ENCODE results near the gene SLC26A3.

SLC26A3 gene

GRCh38 chr7:107742678-107743566, 60.1 kb downstream of the SLC26A3 start:
- DNase-seq (ENCODE audit: extremely low spot score) = peak; percentile 40
- TF ChIP-seq SUZ12 (IDR thresholded peaks at IDR 0.05) = no peak
- peak; percentile 47; the same call in 1 of the 2 replicates for TF ChIP-seq PKNOX1 (IDR thresholded peaks at IDR 0.05)
- no peak; the same call in 1 of the 2 replicates for TF ChIP-seq L3MBTL2 (conservative IDR thresholded peaks at IDR 0.05)
- no peak for TF ChIP-seq FOXK2 (IDR thresholded peaks at IDR 0.05)
- TF ChIP-seq NFRKB (IDR thresholded peaks at IDR 0.05) = no peak
- TF ChIP-seq HDGF (IDR thresholded peaks at IDR 0.05; ENCODE audit: borderline replicate concordance) = no peak
- POLR2A ChIA-PET = interaction anchor here (0.6 to 2.0 kb wide), 21 partner anchors 8 to 574 kb away, joined by 3 to 15 read pairs (median 4); partner anchors contain the start of genes DLD and HBP1
- CTCF ChIA-PET = interaction anchor here (0.6 to 2.8 kb wide), 7 partner anchors 10 to 164 kb away, joined by 3 to 16 read pairs (median 4); no protein-coding TSS in a partner anchor

- TF ChIP-seq LEF1 (IDR thresholded peaks at IDR 0.05; ENCODE audit: borderline replicate concordance) (no peak), FOXM1 (IDR thresholded peaks at IDR 0.05; ENCODE audit: borderline replicate concordance) (no peak), FOXK2 (IDR thresholded peaks at IDR 0.05) (no peak), CTBP1 (IDR thresholded peaks at IDR 0.05; ENCODE audit: borderline replicate concordance) (no peak), ARNT (IDR thresholded peaks at IDR 0.05) (no peak), SUZ12 (IDR thresholded peaks at IDR 0.05) (no peak), BHLHE40 (IDR thresholded peaks at IDR 0.05; ENCODE audit: borderline replicate concordance) (no peak), ZNF384 (IDR thresholded peaks at IDR 0.05) (no peak), PKNOX1 (IDR thresholded peaks at IDR 0.05) (no peak), NFRKB (IDR thresholded peaks at IDR 0.05) (no peak), ELF4 (IDR thresholded peaks at IDR 0.05) (no peak), TARDBP (IDR thresholded peaks at IDR 0.05) (no peak)
- CTCF ChIA-PET = interaction anchor here (0.6 to 1.4 kb wide), 3 partner anchors 147 to 266 kb away, joined by 3 read pairs; no protein-coding TSS in a partner anchor
- POLR2A ChIA-PET = interaction anchor here (2.9 kb wide), 1 partner anchor 15 kb away, joined by 15 read pairs; no protein-coding TSS in a partner anchor
- DNase-seq (ENCODE audit: extremely low spot score) = no peak
Measured at GRCh38 chr7:107728276-107728675, 74.7 kb downstream of the SLC26A3 start.

GRCh38 chr7:107726356-107727130, 76.5 kb downstream of the SLC26A3 start:
- POLR2A ChIA-PET = interaction anchor here (0.6 kb wide), 1 partner anchor 18 kb away, joined by 3 read pairs; no protein-coding TSS in a partner anchor
- CTCF ChIA-PET = no interaction called here
- TF ChIP-seq TARDBP (IDR thresholded peaks at IDR 0.05) (no peak), ZNF384 (IDR thresholded peaks at IDR 0.05) (no peak)
- DNase-seq (ENCODE audit: extremely low spot score) = no peak

GRCh38 chr7:107725138-107725740, 77.8 kb downstream of the SLC26A3 start:
- POLR2A ChIA-PET = no interaction called here
- CTCF ChIA-PET = no interaction called here
- DNase-seq (ENCODE audit: extremely low spot score) = peak; percentile 25
- TF ChIP-seq BHLHE40 (IDR thresholded peaks at IDR 0.05; ENCODE audit: borderline replicate concordance) (no peak), PKNOX1 (IDR thresholded peaks at IDR 0.05) (peak; percentile 39; the same call in 1 of the 2 replicates)

DNA sequence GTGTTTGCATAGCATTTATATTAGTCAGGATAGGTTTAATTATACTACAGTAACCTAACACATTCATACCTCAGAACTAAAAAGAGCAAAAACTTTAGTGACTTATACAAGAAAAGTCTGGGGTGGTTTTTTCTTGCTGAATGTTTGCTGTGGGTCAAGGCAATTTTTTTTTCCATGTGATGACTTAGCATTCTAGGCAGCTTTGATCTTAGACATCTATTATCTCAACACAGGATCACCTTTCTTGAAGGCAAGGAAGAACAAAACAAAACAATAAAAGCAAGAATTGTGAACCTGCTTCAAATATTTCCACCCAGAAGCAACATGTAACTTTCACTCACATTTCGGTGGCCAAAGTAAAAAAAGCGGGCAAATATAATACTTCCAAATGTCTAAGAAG, 79.8 kb downstream of the SLC26A3 start:
- ChIA-PET CTCF (no interaction called here), POLR2A (no interaction called here)
- no peak for DNase-seq (ENCODE audit: extremely low spot score)
- no peak for TF ChIP-seq PKNOX1 (IDR thresholded peaks at IDR 0.05)
- no peak for TF ChIP-seq FOXK2 (IDR thresholded peaks at IDR 0.05)
- no peak for TF ChIP-seq HDGF (IDR thresholded peaks at IDR 0.05; ENCODE audit: borderline replicate concordance)

DNA sequence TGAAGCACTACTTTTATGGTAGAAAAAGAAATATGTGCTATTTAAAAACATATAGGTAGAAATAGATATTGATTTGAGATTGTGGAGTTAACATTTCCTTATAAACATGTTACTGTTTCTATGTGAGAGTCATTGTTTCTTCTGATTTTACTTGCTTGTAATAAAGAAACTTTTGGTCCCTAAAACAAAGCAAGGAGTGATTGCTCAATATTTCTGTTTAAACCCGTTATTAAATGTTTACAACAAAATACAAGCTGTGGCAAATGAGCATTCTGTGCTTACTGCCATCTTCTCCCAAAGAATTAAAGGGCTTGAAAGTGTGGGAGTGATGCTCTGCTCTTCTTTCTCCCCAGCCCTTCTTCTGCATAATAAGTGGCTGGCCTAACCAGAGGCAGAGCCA, 81.7 kb downstream of the SLC26A3 start:
- no peak for TF ChIP-seq HDGF (IDR thresholded peaks at IDR 0.05; ENCODE audit: borderline replicate concordance)
- no peak for TF ChIP-seq SP1 (IDR thresholded peaks at IDR 0.05)
- TF ChIP-seq TARDBP (IDR thresholded peaks at IDR 0.05) = no peak
- no peak for TF ChIP-seq BHLHE40 (IDR thresholded peaks at IDR 0.05; ENCODE audit: borderline replicate concordance)
- no peak for TF ChIP-seq ELF4 (IDR thresholded peaks at IDR 0.05)
- TF ChIP-seq ARNT (IDR thresholded peaks at IDR 0.05) = no peak
- TF ChIP-seq LEF1 (IDR thresholded peaks at IDR 0.05; ENCODE audit: borderline replicate concordance) = no peak
- ChIA-PET CTCF (no interaction called here), POLR2A (no interaction called here)
- DNase-seq (ENCODE audit: extremely low spot score) = no peak
